GM12801 (cell line): Measurements from ENCODE around the gene CNTD1.

Source experiments
- TF ChIP-seq, protein P1 (sequence below): IDR thresholded peaks from one replicate; pipeline ENCODE4 v1.5.1; 2011; ENCODE audit warnings: control low read depth; ENCODE audit not compliant: insufficient read length; ENCODE audit errors: extremely low read depth

The CNTD1 gene

GRCh38 chr17:42760652-42761581 is 37.7 kb upstream of the CNTD1 start, which contains the start of gene RAMP2:
RAMP2 (plus strand) TSS chr17:42761227; CDS start chr17:42761262, 35 bp downstream.
- TF ChIP-seq, protein P1, sequence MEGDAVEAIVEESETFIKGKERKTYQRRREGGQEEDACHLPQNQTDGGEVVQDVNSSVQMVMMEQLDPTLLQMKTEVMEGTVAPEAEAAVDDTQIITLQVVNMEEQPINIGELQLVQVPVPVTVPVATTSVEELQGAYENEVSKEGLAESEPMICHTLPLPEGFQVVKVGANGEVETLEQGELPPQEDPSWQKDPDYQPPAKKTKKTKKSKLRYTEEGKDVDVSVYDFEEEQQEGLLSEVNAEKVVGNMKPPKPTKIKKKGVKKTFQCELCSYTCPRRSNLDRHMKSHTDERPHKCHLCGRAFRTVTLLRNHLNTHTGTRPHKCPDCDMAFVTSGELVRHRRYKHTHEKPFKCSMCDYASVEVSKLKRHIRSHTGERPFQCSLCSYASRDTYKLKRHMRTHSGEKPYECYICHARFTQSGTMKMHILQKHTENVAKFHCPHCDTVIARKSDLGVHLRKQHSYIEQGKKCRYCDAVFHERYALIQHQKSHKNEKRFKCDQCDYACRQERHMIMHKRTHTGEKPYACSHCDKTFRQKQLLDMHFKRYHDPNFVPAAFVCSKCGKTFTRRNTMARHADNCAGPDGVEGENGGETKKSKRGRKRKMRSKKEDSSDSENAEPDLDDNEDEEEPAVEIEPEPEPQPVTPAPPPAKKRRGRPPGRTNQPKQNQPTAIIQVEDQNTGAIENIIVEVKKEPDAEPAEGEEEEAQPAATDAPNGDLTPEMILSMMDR = no peak

DNA sequence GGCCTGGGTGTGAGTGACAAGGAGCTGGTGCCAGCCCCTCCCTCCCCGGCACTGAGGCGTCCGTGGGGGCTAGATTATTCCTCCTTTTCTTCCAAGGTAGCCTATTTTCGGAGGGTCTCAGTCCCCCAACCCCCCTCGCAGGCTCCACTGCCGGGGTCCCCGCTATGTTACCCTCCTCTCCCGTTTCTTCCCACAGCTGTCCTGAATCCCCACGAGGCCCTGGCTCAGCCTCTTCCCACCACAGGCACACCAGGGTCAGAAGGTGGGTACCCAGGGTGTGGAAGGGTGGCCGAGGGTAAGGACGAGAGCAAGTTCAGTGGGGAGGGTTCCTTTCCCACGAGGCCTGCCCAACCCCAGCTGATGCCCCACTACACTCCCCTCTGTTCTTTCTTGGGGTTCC is 37.0 kb upstream of the CNTD1 start:
- TF ChIP-seq, protein P1 = no peak

- TF ChIP-seq, protein P1 = no peak
Observed at GRCh38 chr17:42766124-42766523, 32.5 kb upstream of the CNTD1 start.

DNA sequence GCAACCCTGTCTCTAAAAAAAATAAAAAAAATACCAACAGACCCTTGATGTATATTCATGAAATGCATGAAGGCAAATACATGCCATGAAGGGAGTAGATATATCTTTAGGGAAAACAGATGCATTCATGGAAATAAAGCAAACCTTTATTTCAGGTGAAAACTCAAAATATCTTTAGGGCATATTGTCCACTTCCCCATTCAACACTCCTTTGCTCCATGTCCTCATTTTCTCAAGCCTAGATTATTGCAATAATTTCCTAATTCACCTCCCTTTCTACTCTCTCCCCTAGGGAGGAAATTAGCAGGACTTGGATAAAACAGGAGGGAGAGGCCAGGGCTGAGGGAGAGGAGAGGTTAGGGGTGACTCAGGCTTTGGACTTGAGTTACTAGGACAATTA is 31.1 kb upstream of the CNTD1 start:
- TF ChIP-seq, protein P1 = no peak

- TF ChIP-seq, protein P1 = no peak
Observed at GRCh38 chr17:42772945-42773289, 25.7 kb upstream of the CNTD1 start.

- TF ChIP-seq, protein P1 = no peak
Observed at GRCh38 chr17:42773290-42774035, 25.2 kb upstream of the CNTD1 start, which contains the start of gene VPS25. VPS25 (plus strand) TSS chr17:42773449; CDS start chr17:42773476, 27 bp downstream.

DNA sequence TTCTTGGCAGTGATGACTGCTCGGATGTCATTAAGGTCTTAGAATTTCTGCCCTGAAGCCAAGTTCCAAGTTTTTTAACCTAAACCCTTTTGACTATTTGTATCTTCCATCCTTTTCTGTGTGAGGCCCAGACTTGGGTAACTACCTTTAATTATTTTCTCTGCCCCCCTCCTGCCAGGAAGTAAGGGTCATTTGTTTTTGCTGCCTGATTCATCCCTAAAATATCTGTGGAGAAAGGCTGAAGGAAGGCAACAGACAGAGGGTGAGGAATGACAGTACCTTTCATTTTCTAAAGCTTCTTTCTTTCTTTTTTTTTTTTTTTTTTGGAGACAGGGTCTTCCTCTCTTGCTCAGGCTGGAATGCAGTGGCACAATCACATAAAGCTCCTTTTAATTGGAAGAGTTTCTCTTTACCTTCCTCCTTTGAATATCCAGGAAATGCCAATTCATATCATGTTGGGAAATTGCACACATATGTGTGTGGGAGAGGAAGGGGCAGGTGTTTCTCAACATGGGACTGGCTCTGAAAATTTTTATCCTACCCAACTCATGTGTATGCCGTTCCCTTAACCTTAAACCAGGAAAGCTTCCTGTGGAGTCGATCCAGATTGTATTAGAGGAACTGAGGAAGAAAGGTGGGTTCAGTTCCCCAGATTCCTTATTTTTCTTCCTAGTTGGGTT is 24.5 kb upstream of the CNTD1 start:
- TF ChIP-seq, protein P1 = no peak
